Gastroesophageal sphincter (tissue), 4 donors: Measurements from ENCODE around the gene NPIPB13. TPM values are rescaled to one million over a fixed set of nuclear protein-coding genes. Genes with fewer than 3 reads are reported as not detected.

Experiments
- small RNA-seq, 4 donors: library from RNA; depleted of rRNA; stranded (forward); fragments of <200 nt; gene quantifications; one replicate each; pipeline ENCODE3, GENCODE V24; 2016
- total RNA-seq, 4 donors: library from RNA; depleted of rRNA; stranded (reverse); fragments of >200 nt; gene quantifications; one replicate each; pipeline ENCODE4 v1.1.0, GENCODE V29; 2016

NPIPB13 gene
- total RNA-seq, 4 donors from 2014 or later: 0.32 to 7.0 (median 2.5) TPM

Small RNA genes within 50 kb of the gene (small RNA-seq; reads per million reads assigned to genes)
- gene AC106782.4: 0 reads per million in 4 donors

Other genes with a start within 250 kb of the NPIPB13 start
- gene DOC2A, start 237.5 kb downstream of the NPIPB13 start, total RNA-seq: under 1 TPM in 3 of 4 donors, not detected in 1; 0.77 to 0.81 (median 0.78) TPM
- not detected for gene C16orf92, start 225.3 kb downstream of the NPIPB13 start, total RNA-seq
- not detected for gene TLCD3B, start 217.2 kb downstream of the NPIPB13 start, total RNA-seq
- gene ALDOA, start 182.7 kb downstream of the NPIPB13 start, total RNA-seq: 1,000 to 10,000 TPM; 1,018 to 1,914 (median 1,258) TPM
- 10 to 100 TPM; 41.2 to 58.5 (median 48.6) TPM for gene PPP4C, start 172.5 kb downstream of the NPIPB13 start, total RNA-seq
- under 1 TPM; 0.40 to 0.84 (median 0.45) TPM for gene TBX6, start 156.6 kb downstream of the NPIPB13 start, total RNA-seq
- 100 to 1,000 TPM in 1 of 4 donors, 10 to 100 TPM in 3; 76.9 to 105 (median 80.2) TPM for gene YPEL3, start 152.3 kb downstream of the NPIPB13 start, total RNA-seq
- 1 to 10 TPM; 1.1 to 3.1 (median 1.9) TPM for gene GDPD3, start 134.9 kb downstream of the NPIPB13 start, total RNA-seq
- gene MAPK3, start 125.3 kb downstream of the NPIPB13 start, total RNA-seq: 10 to 100 TPM; 39.2 to 61.4 (median 48.4) TPM
- 10 to 100 TPM in 3 of 4 donors, 1 to 10 TPM in 1; 8.6 to 32.0 (median 13.1) TPM for gene CORO1A, start 64.9 kb downstream of the NPIPB13 start, total RNA-seq
- 10 to 100 TPM; 72.7 to 98.8 (median 88.4) TPM for gene BOLA2B, start 54.8 kb downstream of the NPIPB13 start, total RNA-seq
- gene SLX1A, start 54.6 kb downstream of the NPIPB13 start, total RNA-seq: 10 to 100 TPM in 2 of 4 donors, 1 to 10 TPM in 2; 7.8 to 21.2 (median 13.5) TPM
- gene SULT1A3, start 49.2 kb downstream of the NPIPB13 start, total RNA-seq: 10 to 100 TPM in 1 of 4 donors, 1 to 10 TPM in 2, not detected in 1; 5.1 to 10.4 (median 8.8) TPM
- gene CD2BP2, start 106.8 kb upstream of the NPIPB13 start, total RNA-seq: 10 to 100 TPM; 43.1 to 68.1 (median 54.3) TPM
- gene TBC1D10B, start 122.0 kb upstream of the NPIPB13 start, total RNA-seq: 10 to 100 TPM; 17.1 to 40.9 (median 20.4) TPM
- gene MYL11, start 126.3 kb upstream of the NPIPB13 start, total RNA-seq: not detected
- 1 to 10 TPM in 2 of 4 donors, under 1 TPM in 2; 0.59 to 2.2 (median 1.2) TPM for gene SEPTIN1, start 134.1 kb upstream of the NPIPB13 start, total RNA-seq
- 10 to 100 TPM in 3 of 4 donors, 1 to 10 TPM in 1; 7.9 to 17.5 (median 12.2) TPM for gene ZNF48, start 146.9 kb upstream of the NPIPB13 start, total RNA-seq
- 10 to 100 TPM; 17.6 to 29.3 (median 19.5) TPM for gene ZNF771, start 159.1 kb upstream of the NPIPB13 start, total RNA-seq
- gene DCTPP1, start 181.6 kb upstream of the NPIPB13 start, total RNA-seq: 10 to 100 TPM; 10.9 to 17.4 (median 13.8) TPM
- 10 to 100 TPM; 21.6 to 36.1 (median 25.2) TPM for gene SEPHS2, start 197.4 kb upstream of the NPIPB13 start, total RNA-seq
- 1 to 10 TPM in 2 of 4 donors, under 1 TPM in 2; 0.30 to 4.2 (median 0.97) TPM for gene ITGAL, start 224.3 kb upstream of the NPIPB13 start, total RNA-seq